GM23248 (cell line): ENCODE results near the gene CA12.
"Not testable (repeated sequence)": the region's sequence is repeated elsewhere in the genome, so short reads cannot be mapped to it uniquely, and the experiment has no call there.

ENCODE experiments used
- EZH2 ChIP-seq: fragments of 200-600 bp; sonication (generic); IDR thresholded peaks from 2 replicates; pipeline ENCODE4 v1.6.1; 2018; ENCODE audit warnings: antibody characterized with exemption, mild to moderate bottlenecking; ENCODE audit not compliant: insufficient read depth, poor library complexity, severe bottlenecking
- EZH2phosphoT487 ChIP-seq: fragments of 200-600 bp; sonication (generic); IDR thresholded peaks from 2 replicates; pipeline ENCODE4 v1.6.1; 2018; ENCODE audit warnings: antibody characterized with exemption, moderate library complexity, mild to moderate bottlenecking, low read depth; ENCODE audit not compliant: insufficient read depth

- TF ChIP-seq EZH2, EZH2phosphoT487: not testable (repeated sequence)
Observed at GRCh38 chr15:63342996-63343562, 38.6 kb downstream of the CA12 start.
